Jurkat, Clone E6-1 (cell line): ENCODE measurements around the gene SNX25.

ENCODE experiments used
- DNase-seq: peaks from one replicate; pipeline ENCODE4 v3.0.0-alpha.2; 2011; ENCODE audit warnings: low read depth, low spot score
- H3K4me3 ChIP-seq: 2 replicates; pipeline ENCODE4 v1.5.1; 2011; ENCODE audit warnings: mild to moderate bottlenecking, low read length, control low read depth, moderate library complexity

SNX25 gene

DNA sequence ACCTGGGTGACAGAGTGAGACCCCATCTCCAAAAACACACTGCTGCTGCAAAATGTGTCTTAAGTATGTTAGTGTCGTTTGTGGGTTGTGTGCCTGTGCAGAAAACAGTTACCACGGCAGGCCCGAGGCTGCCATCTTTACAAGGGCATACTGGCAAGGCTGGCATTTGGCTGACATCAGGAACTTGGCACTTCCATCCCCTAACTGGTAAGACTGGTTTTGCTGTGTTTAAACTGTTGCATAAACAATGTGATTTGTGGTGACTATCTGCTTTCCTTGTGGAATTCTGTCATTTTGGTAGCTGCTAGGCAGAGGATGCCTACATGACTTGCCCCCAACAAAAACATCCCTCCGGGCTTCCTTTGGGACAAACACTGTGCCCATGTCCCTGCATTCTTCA is 174.1 kb downstream of the SNX25 start:
- H3K4me3 ChIP-seq: no peak overlapping the region
- no peak for DNase-seq

DNA sequence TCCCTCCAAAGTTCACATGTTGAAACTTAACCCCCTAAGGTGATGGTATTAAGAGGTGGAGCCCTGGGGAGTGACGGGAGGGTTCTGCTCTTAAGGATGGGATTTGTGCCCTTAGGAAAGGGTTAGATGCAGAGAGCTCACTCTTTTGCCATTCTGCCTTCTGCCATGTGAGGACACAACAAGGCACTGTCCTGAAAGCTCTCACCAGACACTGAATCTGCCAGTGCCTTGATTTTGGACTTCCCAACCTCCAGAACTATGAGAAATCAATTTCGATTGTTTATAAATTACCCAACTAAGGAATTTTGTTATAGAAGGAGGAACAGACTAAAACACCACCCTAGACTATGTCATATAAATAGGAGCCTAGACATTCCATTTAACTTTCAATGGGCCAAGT is 174.7 kb downstream of the SNX25 start:
- DNase-seq: no peak
- no peak overlapping the region; the same call in 1 of the 2 replicates for H3K4me3 ChIP-seq

DNA sequence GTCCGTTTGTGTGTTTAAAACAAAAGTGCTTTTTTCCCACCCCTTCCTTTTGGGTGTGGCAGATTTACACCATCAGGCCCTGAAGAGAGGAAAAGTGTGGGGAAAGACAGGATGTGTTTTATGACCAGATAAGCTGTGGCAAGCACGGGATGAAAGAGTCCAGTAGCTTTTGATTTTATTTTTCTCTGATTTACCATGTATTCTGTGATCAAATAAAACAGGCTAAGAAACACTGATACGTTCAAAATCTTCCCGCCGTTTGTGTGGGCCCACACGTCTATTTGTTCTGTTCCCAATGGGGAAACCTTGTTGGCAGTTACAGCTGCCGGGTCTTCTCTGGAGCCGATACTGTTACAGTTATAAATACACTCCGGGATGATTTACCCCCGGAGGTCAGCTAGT is 175.5 kb downstream of the SNX25 start:
- peak; percentile 96 for DNase-seq
- H3K4me3 ChIP-seq: peak overlapping the region; percentile 37

DNA sequence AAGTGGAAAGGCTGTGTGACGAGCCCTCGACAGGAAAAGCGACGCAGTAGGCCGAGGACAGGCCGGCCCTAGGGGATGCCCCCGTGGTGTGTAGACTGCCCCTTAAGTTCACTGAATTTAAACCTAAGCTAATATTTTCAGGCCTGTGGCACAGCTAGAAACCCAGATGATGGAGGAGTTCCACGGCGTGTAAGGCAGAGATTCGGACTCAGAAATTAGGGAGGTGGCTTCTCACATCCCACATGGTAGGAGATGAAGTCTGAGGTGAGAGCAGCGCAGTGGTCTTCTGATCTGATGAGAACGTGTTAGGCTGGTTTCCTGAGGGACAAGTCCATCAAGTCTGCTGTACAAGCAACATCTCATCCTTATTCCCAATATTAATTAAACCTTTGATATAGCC is 178.6 kb downstream of the SNX25 start:
- no peak for DNase-seq
- no peak overlapping the region for H3K4me3 ChIP-seq

GRCh38 chr4:185390941-185391340 is 181.5 kb downstream of the SNX25 start:
- no peak overlapping the region for H3K4me3 ChIP-seq
- DNase-seq: no peak

DNA sequence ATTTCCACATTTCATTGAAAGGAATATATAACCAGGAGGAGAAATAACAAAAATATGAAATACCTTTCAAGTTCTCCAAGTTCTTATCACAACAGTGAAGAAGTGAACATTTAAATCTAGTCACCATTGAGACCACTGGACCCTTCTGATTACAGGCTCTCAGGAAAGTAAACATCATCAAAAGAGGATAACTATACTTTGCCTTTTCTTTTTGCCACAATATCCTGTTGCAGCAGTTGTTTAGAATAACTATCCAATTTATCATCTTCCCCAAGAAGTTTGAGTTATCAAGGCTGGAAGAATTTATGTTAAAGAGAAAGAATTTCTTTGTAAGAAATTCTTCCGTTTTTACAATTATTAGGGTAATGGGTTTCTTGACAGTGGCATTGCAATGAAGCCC is 182.8 kb downstream of the SNX25 start:
- no peak for DNase-seq
- H3K4me3 ChIP-seq: no peak overlapping the region

GRCh38 chr4:185394568-185395237 is 185.3 kb downstream of the SNX25 start:
- DNase-seq: no peak
- H3K4me3 ChIP-seq: peak overlapping the region; percentile 59

DNA sequence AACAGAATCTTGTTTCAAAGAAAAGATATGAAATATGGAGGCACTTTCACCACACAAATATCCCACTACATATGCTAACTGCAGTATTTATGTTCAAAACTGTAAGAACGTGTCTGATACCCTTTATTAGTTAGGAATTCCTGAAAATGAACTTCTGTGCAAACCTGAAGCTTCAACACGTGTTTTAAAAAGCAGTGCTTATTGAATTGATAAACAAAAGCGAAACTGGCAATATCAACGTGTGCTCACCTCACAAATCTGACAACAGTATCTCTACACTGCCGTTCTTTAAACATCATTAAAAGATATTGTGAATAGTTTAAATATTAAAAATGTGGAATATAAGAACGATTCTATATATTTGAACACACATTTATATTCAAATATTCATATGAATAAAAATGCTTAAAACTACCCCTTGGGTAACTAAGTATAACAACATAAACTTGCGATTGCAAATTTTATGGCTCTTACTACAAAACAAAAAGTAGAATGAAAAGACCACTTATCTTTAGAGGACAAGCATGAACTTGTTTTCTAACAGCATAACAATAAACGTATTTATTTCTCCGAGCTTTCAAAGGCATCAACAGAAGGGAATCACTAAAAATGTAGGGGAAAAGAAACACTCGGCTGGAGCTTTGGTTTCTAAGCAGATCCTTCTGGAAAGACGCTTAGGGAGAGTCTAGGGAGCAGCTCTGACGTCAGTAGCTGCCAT is 186.0 kb downstream of the SNX25 start, which contains the start of gene LRP2BP:
Gene LRP2BP (minus strand): TSS at position 687 of the 718 bp plus-strand sequence. CDS start 17,738 bp downstream, outside the sequence.
- H3K4me3 ChIP-seq: peak within 1 kb of the TSS; percentile 59
- DNase-seq: peak; percentile 71

- DNase-seq: peak; percentile 93
Measured at GRCh38 chr4:185395956-185396723, 186.7 kb downstream of the SNX25 start.

GRCh38 chr4:185396724-185397385 is 187.5 kb downstream of the SNX25 start, which contains the start of gene ANKRD37:
Gene ANKRD37 (plus strand): TSS chr4:185396841. CDS start chr4:185396924, 83 bp downstream.
- no peak for DNase-seq

More at GRCh38 chr4:185395956-185396723, 186.7 kb downstream of the SNX25 start:
- peak overlapping the region; percentile 59 for H3K4me3 ChIP-seq

GRCh38 chr4:185398618-185399017 is 189.2 kb downstream of the SNX25 start:
- no peak for DNase-seq
- H3K4me3 ChIP-seq: no peak overlapping the region

More at GRCh38 chr4:185396724-185397385, 187.5 kb downstream of the SNX25 start, which contains the start of gene ANKRD37:
- H3K4me3 ChIP-seq: peak within 1 kb of the TSS; percentile 59

DNA sequence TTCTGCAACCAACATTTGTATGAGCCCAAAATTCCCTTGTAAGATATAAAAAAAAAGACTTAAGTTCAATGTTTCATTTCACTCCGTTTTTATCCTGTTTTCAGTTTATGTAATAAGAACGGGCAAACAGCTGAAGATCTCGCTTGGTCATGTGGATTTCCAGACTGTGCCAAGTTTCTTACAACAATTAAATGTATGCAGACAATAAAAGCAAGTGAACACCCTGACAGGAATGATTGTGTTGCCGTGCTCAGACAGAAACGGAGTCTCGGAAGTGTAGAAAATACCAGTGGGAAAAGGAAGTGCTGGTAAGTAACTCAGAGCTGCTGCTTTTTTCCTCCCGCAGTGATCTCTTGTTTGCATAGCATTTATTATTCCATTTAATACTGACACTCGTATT is 190.1 kb downstream of the SNX25 start:
- no peak overlapping the region for H3K4me3 ChIP-seq
- DNase-seq: no peak

- no peak for DNase-seq
- H3K4me3 ChIP-seq: no peak overlapping the region
Measured at GRCh38 chr4:185404031-185404430, 194.6 kb downstream of the SNX25 start.

DNA sequence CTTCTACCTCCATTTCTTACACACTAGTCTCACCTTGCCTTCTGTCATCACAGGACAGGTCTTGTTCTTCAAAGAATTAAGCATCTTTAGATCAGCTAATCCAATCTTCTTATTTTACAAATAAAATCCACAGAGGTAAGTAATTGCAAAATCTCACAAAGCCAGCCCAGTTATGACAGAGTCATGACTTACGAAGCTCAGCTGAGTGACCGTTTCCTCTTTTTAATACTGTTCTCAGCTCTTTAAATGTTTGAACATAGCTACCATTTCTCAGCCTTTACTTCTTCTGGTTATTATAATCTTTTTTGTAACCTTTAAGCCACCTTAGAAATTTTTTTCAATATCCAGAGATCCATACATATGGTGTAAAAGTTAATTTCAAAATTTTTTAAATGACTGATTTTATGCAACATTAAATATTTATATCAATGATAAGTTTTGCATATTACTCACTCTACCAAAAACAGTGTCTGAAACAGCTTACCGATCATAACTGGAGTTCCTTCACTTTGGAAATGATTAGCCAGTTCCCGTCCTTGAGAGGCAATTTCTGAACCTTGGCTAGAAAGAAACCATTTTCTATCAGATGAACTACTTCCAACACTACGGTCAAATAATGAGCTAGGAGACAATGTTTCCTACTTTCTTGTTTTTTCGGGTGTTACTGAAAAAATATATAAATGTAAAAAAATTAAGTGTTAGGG is 196.1 kb downstream of the SNX25 start:
- H3K4me3 ChIP-seq: no peak overlapping the region
- DNase-seq: no peak

- DNase-seq: no peak
Measured at GRCh38 chr4:185408432-185408831, 199.0 kb downstream of the SNX25 start.

GRCh38 chr4:185411849-185412248 is 202.5 kb downstream of the SNX25 start:
- no peak overlapping the region for H3K4me3 ChIP-seq
- DNase-seq: no peak

More at GRCh38 chr4:185408432-185408831, 199.0 kb downstream of the SNX25 start:
- no peak overlapping the region for H3K4me3 ChIP-seq

- DNase-seq: no peak
- H3K4me3 ChIP-seq: no peak overlapping the region
Measured at GRCh38 chr4:185412412-185412811, 203.0 kb downstream of the SNX25 start.
